ENCODE data around the gene TMX2.

- TF ChIP-seq, protein P1, sequence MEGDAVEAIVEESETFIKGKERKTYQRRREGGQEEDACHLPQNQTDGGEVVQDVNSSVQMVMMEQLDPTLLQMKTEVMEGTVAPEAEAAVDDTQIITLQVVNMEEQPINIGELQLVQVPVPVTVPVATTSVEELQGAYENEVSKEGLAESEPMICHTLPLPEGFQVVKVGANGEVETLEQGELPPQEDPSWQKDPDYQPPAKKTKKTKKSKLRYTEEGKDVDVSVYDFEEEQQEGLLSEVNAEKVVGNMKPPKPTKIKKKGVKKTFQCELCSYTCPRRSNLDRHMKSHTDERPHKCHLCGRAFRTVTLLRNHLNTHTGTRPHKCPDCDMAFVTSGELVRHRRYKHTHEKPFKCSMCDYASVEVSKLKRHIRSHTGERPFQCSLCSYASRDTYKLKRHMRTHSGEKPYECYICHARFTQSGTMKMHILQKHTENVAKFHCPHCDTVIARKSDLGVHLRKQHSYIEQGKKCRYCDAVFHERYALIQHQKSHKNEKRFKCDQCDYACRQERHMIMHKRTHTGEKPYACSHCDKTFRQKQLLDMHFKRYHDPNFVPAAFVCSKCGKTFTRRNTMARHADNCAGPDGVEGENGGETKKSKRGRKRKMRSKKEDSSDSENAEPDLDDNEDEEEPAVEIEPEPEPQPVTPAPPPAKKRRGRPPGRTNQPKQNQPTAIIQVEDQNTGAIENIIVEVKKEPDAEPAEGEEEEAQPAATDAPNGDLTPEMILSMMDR (IDR thresholded peaks at IDR 0.05), result no peak
- TF ChIP-seq POLR2A (IDR thresholded peaks at IDR 0.05), result no peak
Observed at GRCh38 chr11:57680552-57680874, 31.9 kb upstream of the TMX2 start.
